ENCODE measurements around the gene DNM3. TPM values are rescaled to one million over a fixed set of nuclear protein-coding genes. Genes with fewer than 3 reads are reported as not detected.

The DNM3 gene
- total and polyA plus RNA-seq, 10 of the 15 experiments (the other 5 are each of a cell fraction or from before 2014, with no cell fraction given), result 0.03 to 1.5 (median 0.08) TPM; not detected in 3

GRCh38 chr1:172089768-172090510 is 248.6 kb downstream of the DNM3 start:
- no TSS peak for BruUV-seq (replicated peaks)
- H3K9me3 ChIP-seq (replicated peaks; ENCODE audit: control insufficient read depth, insufficient read depth, low read length), result peaks cover 1% of the 10 kb centered on the region; the same call in 1 of the 3 replicates
- H4K20me1 ChIP-seq (ENCODE audit: control insufficient read depth, insufficient read depth), result no peaks in the 10 kb centered on the region
- no peak overlapping the region for H3K27ac ChIP-seq (ENCODE audit: control insufficient read depth, insufficient read depth)
- no peak overlapping the region for H3K9ac ChIP-seq (ENCODE audit: control insufficient read depth, insufficient read depth, low read length)
- in situ Hi-C loops (cut with MboI), result loop anchor here (5.0 kb wide), 1 partner anchor 307 kb away; no protein-coding TSS in a partner anchor
- H3K27me3 ChIP-seq (replicated peaks in 1 of 2; ENCODE audit: control insufficient read depth in 2 of 2, insufficient read depth in 2 of 2, low read length in 1 of 2), result no peaks in the 10 kb centered on the region
- H2AFZ ChIP-seq (ENCODE audit: control insufficient read depth, low read depth, low read length), result peak overlapping the region; percentile 76
- ChIA-PET POLR2A (no interaction called here), SMC1A (ENCODE audit: uncharacterized antibody, unreplicated experiment) (interaction anchor here (0.8 to 5.2 kb wide), 37 partner anchors 26 to 442 kb away, joined by 3 to 113 read pairs (median 5); partner anchors contain the start of genes C1orf105 and PIGC), RAD21 (ENCODE audit: unreplicated experiment) (interaction anchor here (0.7 to 3.4 kb wide), 23 partner anchors 22 to 354 kb away, joined by 3 to 60 read pairs (median 3); partner anchors contain the start of gene PIGC), CTCF (interaction anchor here (0.6 to 2.9 kb wide), 33 partner anchors 9 to 361 kb away, joined by 3 to 71 read pairs (median 3); partner anchors contain the start of genes C1orf105 and PIGC)
- no peaks in the 10 kb centered on the region for H3K79me2 ChIP-seq (ENCODE audit: control insufficient read depth, insufficient read depth, low read length)
- intact Hi-C loops (cut with micrococcal nuclease; ENCODE audit: unreplicated experiment), result loop anchor here (1.0 to 10.0 kb wide), 8 partner anchors 87 to 354 kb away; partner anchors contain the start of gene PIGC
- DNase-seq (ENCODE audit: low read depth, low spot score) (peak; percentile 50), ATAC-seq (peak; percentile 100), FAIRE-seq (peak; percentile 79)
- whole genome bisulfite sequencing (ENCODE audit: insufficient coverage, insufficient replicate concordance, low lambda C conversion rate, missing lambda C conversion rate), result 69% methylated on average over 7 of the region's 7 CpGs
- no peaks in the 10 kb centered on the region for H3K4me1 ChIP-seq (ENCODE audit: control insufficient read depth, insufficient read depth, low read length)
- H3K4me3 ChIP-seq, result no peak overlapping the region
- no peaks in the 10 kb centered on the region for H3K36me3 ChIP-seq (ENCODE audit: control insufficient read depth in 2 of 2, insufficient read depth in 2 of 2, low read length in 1 of 2)
- H3K4me2 ChIP-seq (ENCODE audit: control insufficient read depth, insufficient read depth), result no peak overlapping the region
- TF ChIP-seq MYB (IDR thresholded peaks at IDR 0.05; ENCODE audit: borderline replicate concordance, low read depth, low read length) (0 out of 2 replicates have a peak, but pooled peaks have one; percentile 32), SMC3 (IDR thresholded peaks at IDR 0.05; ENCODE audit: borderline replicate concordance, low read length) (peak; percentile 96), CTCF (IDR thresholded peaks at IDR 0.05 in 2 of 3, conservative IDR thresholded peaks at IDR 0.05 in 1 of 3; ENCODE audit: control insufficient read depth in 2 of 3, extremely low read depth in 1 of 3, insufficient read depth in 1 of 3, low read depth in 3 of 3, low read length in 3 of 3) (peak; percentile 78 to 89 (median 79)), ZNF24 (IDR thresholded peaks at IDR 0.05) (peak; percentile 49; the same call in 1 of the 2 replicates), ZSCAN29 (IDR thresholded peaks at IDR 0.05) (no peak), YY1 (IDR thresholded peaks at IDR 0.05; ENCODE audit: low read depth, low read length) (peak; percentile 53; the same call in 1 of the 2 replicates), RAD21 (IDR thresholded peaks at IDR 0.05; ENCODE audit: insufficient read depth, low read depth, low read length) (peak; percentile 85), PAX5 (IDR thresholded peaks at IDR 0.05; ENCODE audit: borderline replicate concordance, low read depth, low read length) (no peak), POU2F2 (IDR thresholded peaks at IDR 0.05; ENCODE audit: borderline replicate concordance, low read depth, low read length) (peak; percentile 75; the same call in 2 of the 3 replicates), PRDM15 (CRISPR knock-in tag; IDR thresholded peaks at IDR 0.05) (no peak), FOXK2 (IDR thresholded peaks at IDR 0.05) (no peak), NFYA (IDR thresholded peaks at IDR 0.05; ENCODE audit: borderline replicate concordance, low read depth, low read length) (no peak)
- TF ChIP-seq, protein P1, sequence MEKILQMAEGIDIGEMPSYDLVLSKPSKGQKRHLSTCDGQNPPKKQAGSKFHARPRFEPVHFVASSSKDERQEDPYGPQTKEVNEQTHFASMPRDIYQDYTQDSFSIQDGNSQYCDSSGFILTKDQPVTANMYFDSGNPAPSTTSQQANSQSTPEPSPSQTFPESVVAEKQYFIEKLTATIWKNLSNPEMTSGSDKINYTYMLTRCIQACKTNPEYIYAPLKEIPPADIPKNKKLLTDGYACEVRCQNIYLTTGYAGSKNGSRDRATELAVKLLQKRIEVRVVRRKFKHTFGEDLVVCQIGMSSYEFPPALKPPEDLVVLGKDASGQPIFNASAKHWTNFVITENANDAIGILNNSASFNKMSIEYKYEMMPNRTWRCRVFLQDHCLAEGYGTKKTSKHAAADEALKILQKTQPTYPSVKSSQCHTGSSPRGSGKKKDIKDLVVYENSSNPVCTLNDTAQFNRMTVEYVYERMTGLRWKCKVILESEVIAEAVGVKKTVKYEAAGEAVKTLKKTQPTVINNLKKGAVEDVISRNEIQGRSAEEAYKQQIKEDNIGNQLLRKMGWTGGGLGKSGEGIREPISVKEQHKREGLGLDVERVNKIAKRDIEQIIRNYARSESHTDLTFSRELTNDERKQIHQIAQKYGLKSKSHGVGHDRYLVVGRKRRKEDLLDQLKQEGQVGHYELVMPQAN (conservative IDR thresholded peaks at IDR 0.05), result no peak

Measured in GM12878 (cell line).